ENCODE data around the gene ZBTB2. TPM values are rescaled to one million over a fixed set of nuclear protein-coding genes. Genes with fewer than 3 reads are reported as not detected.

Gene ZBTB2
- total RNA-seq, 1 donor from 2014 or later, result 14.0 TPM

- Histone ChIP-seq H3K27me3 (ENCODE audit: control insufficient read depth, insufficient read depth, low read length) (no peaks in the 10 kb centered on the region), H3K36me3 (ENCODE audit: control insufficient read depth, insufficient read depth, low read length) (no peaks in the 10 kb centered on the region), H3K4me3 (ENCODE audit: low read depth, low read length) (no peak overlapping the region)
- peak; percentile 78 for DNase-seq (ENCODE audit: low read depth)
- no peak for TF ChIP-seq CTCF (IDR thresholded peaks at IDR 0.05; ENCODE audit: insufficient read depth, low read length, poor library complexity, severe bottlenecking)
Observed at GRCh38 chr6:151425561-151425960, 34.2 kb upstream of the ZBTB2 start.

- no peak for TF ChIP-seq CTCF (IDR thresholded peaks at IDR 0.05; ENCODE audit: insufficient read depth, low read length, poor library complexity, severe bottlenecking)
- no peak for DNase-seq (ENCODE audit: low read depth)
- Histone ChIP-seq H3K36me3 (ENCODE audit: control insufficient read depth, insufficient read depth, low read length) (peaks cover 2% of the 10 kb centered on the region), H3K27me3 (ENCODE audit: control insufficient read depth, insufficient read depth, low read length) (no peaks in the 10 kb centered on the region), H3K4me3 (ENCODE audit: low read depth, low read length) (no peak overlapping the region)
Observed at GRCh38 chr6:151422981-151423380, 31.6 kb upstream of the ZBTB2 start.

- H3K36me3 ChIP-seq (ENCODE audit: control insufficient read depth, insufficient read depth, low read length), result peaks cover 4% of the 10 kb centered on the region
- DNase-seq (ENCODE audit: low read depth), result no peak
- H3K4me3 ChIP-seq (ENCODE audit: low read depth, low read length), result no peak overlapping the region
- no peak for TF ChIP-seq CTCF (IDR thresholded peaks at IDR 0.05; ENCODE audit: insufficient read depth, low read length, poor library complexity, severe bottlenecking)
- H3K27me3 ChIP-seq (ENCODE audit: control insufficient read depth, insufficient read depth, low read length), result no peaks in the 10 kb centered on the region
Observed at GRCh38 chr6:151417477-151417876, 26.1 kb upstream of the ZBTB2 start.

GRCh38 chr6:151414641-151415260 is 23.4 kb upstream of the ZBTB2 start:
- peaks cover 6% of the 10 kb centered on the region for H3K36me3 ChIP-seq (ENCODE audit: control insufficient read depth, insufficient read depth, low read length)

GRCh38 chr6:151413372-151414145 is 22.2 kb upstream of the ZBTB2 start:
- H3K36me3 ChIP-seq (ENCODE audit: control insufficient read depth, insufficient read depth, low read length), result peaks cover 6% of the 10 kb centered on the region
- no peak overlapping the region for H3K4me3 ChIP-seq (ENCODE audit: low read depth, low read length)
- H3K27me3 ChIP-seq (ENCODE audit: control insufficient read depth, insufficient read depth, low read length), result no peaks in the 10 kb centered on the region
- TF ChIP-seq CTCF (IDR thresholded peaks at IDR 0.05; ENCODE audit: insufficient read depth, low read length, poor library complexity, severe bottlenecking), result no peak
- DNase-seq (ENCODE audit: low read depth), result no peak

More at GRCh38 chr6:151414641-151415260, 23.4 kb upstream of the ZBTB2 start:
- DNase-seq (ENCODE audit: low read depth), result no peak
- H3K27me3 ChIP-seq (ENCODE audit: control insufficient read depth, insufficient read depth, low read length), result no peaks in the 10 kb centered on the region
- no peak for TF ChIP-seq CTCF (IDR thresholded peaks at IDR 0.05; ENCODE audit: insufficient read depth, low read length, poor library complexity, severe bottlenecking)
- no peak overlapping the region for H3K4me3 ChIP-seq (ENCODE audit: low read depth, low read length)

Data from kidney epithelial cell (primary cell).